H9 (cell line): Measurements from ENCODE around the gene CRYGC. TPM values are rescaled to one million over a fixed set of nuclear protein-coding genes. Genes with fewer than 3 reads are reported as not detected.

Experiments
- DNase-seq: peaks from one replicate; pipeline ENCODE4 v3.0.0-alpha.2; 2017
- H2AFZ ChIP-seq: one replicate; pipeline ENCODE4 v1.6.1; 2013; ENCODE audit warnings: mild to moderate bottlenecking, low read length, control low read depth, moderate library complexity
- H2AK5ac ChIP-seq: 2 replicates; pipeline ENCODE4 v1.6.1; 2013; ENCODE audit warnings: low read length, control low read depth, mixed read lengths; ENCODE audit not compliant: insufficient read length
- H2BK120ac ChIP-seq: one replicate; pipeline ENCODE4 v1.6.1; 2013; ENCODE audit warnings: low read depth, mild to moderate bottlenecking, low read length, control low read depth, inconsistent platforms; ENCODE audit not compliant: poor library complexity, severe bottlenecking
- H2BK12ac ChIP-seq: 2 replicates; pipeline ENCODE4 v1.6.1; 2013; ENCODE audit warnings: low read length, control low read depth, mixed read lengths, low read depth; ENCODE audit not compliant: insufficient read length
- H2BK15ac ChIP-seq: 2 replicates; pipeline ENCODE4 v1.6.1; 2013; ENCODE audit warnings: low read depth, low read length, control low read depth
- H2BK20ac ChIP-seq: one replicate; pipeline ENCODE4 v1.6.1; 2013; ENCODE audit warnings: low read depth, mild to moderate bottlenecking, low read length, control low read depth, inconsistent platforms; ENCODE audit not compliant: poor library complexity, severe bottlenecking
- H2BK5ac ChIP-seq: 2 replicates; pipeline ENCODE4 v1.6.1; 2013; ENCODE audit warnings: low read length, control low read depth, mixed read lengths; ENCODE audit not compliant: insufficient read length
- H3K14ac ChIP-seq: 2 replicates; pipeline ENCODE4 v1.6.1; 2013; ENCODE audit warnings: low read length, control low read depth; ENCODE audit not compliant: insufficient read depth
- H3K18ac ChIP-seq: 2 replicates; pipeline ENCODE4 v1.6.1; 2013; ENCODE audit warnings: low read depth, mild to moderate bottlenecking, mixed read lengths, low read length, control low read depth; ENCODE audit not compliant: insufficient read length
- H3K23ac ChIP-seq: 2 replicates; pipeline ENCODE4 v1.6.1; 2013; ENCODE audit warnings: low read length, control low read depth, mixed read lengths, low read depth; ENCODE audit not compliant: insufficient read length
- H3K23me2 ChIP-seq: 2 replicates; pipeline ENCODE4 v1.6.1; 2013; ENCODE audit warnings: low read depth, mild to moderate bottlenecking, mixed read lengths, low read length, control low read depth; ENCODE audit not compliant: insufficient read length, poor library complexity, severe bottlenecking
- H3K27ac ChIP-seq: 2 replicates; pipeline ENCODE4 v1.5.1; 2013; ENCODE audit warnings: low read length, control low read depth, mixed read lengths, low read depth; ENCODE audit not compliant: insufficient read length
- H3K27me3 ChIP-seq: 2 replicates; pipeline ENCODE4 v1.6.1; 2013; ENCODE audit warnings: low read length, control low read depth, inconsistent platforms; ENCODE audit not compliant: insufficient read depth
- H3K4ac ChIP-seq: 2 replicates; pipeline ENCODE4 v1.6.1; 2013; ENCODE audit warnings: low read depth, mild to moderate bottlenecking, control low read depth, inconsistent platforms, low read length, moderate library complexity
- H3K4me1 ChIP-seq: 2 replicates; pipeline ENCODE4 v1.6.1; 2013; ENCODE audit warnings: low read length, control low read depth, inconsistent platforms; ENCODE audit not compliant: insufficient read depth
- H3K4me2 ChIP-seq: 2 replicates; pipeline ENCODE4 v1.6.1; 2013; ENCODE audit warnings: low read length, control low read depth, mixed read lengths; ENCODE audit not compliant: insufficient read length, insufficient read depth
- H3K56ac ChIP-seq: 2 replicates; pipeline ENCODE4 v1.6.1; 2013; ENCODE audit warnings: low read depth, mild to moderate bottlenecking, mixed read lengths, low read length, control low read depth; ENCODE audit not compliant: insufficient read length
- H3K79me1 ChIP-seq: 2 replicates; pipeline ENCODE4 v1.6.1; 2013; ENCODE audit warnings: low read depth, mild to moderate bottlenecking, moderate library complexity, low read length, control low read depth, inconsistent platforms; ENCODE audit not compliant: insufficient read depth, poor library complexity, severe bottlenecking
- H3K79me2 ChIP-seq: 2 replicates; pipeline ENCODE4 v1.6.1; 2013; ENCODE audit warnings: low read length, control low read depth, inconsistent platforms; ENCODE audit not compliant: insufficient read depth
- H3K9ac ChIP-seq: 2 replicates; pipeline ENCODE4 v1.6.1; 2013; ENCODE audit warnings: low read length, control low read depth, mixed read lengths; ENCODE audit not compliant: insufficient read length; ENCODE audit errors: extremely low read depth
- H3K9me3 ChIP-seq: one replicate; pipeline ENCODE4 v1.6.1; 2013; ENCODE audit warnings: low read depth, low read length, inconsistent platforms; ENCODE audit not compliant: control insufficient read depth
- H3T11ph ChIP-seq: one replicate; pipeline ENCODE4 v1.6.1; 2013; ENCODE audit warnings: mild to moderate bottlenecking, low read length, control low read depth, inconsistent platforms
- H4K20me1 ChIP-seq: one replicate; pipeline ENCODE4 v1.6.1; 2013; ENCODE audit not compliant: control insufficient read depth, insufficient read length, insufficient read depth
- H4K5ac ChIP-seq: 2 replicates; pipeline ENCODE4 v1.6.1; 2013; ENCODE audit warnings: low read depth, mild to moderate bottlenecking, mixed read lengths, low read length, control low read depth; ENCODE audit not compliant: insufficient read length
- H4K8ac ChIP-seq: replicated peaks from 2 replicates; pipeline ENCODE4 v1.6.1; 2013; ENCODE audit warnings: low read length, control low read depth, mixed read lengths, low read depth; ENCODE audit not compliant: insufficient read length
- H4K91ac ChIP-seq: 2 replicates; pipeline ENCODE4 v1.6.1; 2013; ENCODE audit warnings: low read depth, mild to moderate bottlenecking, moderate library complexity, mixed read lengths, low read length, control low read depth; ENCODE audit not compliant: insufficient read length
- H3K27ac Mint-ChIP-seq, 3 experiments: 2 replicates in 2 of 3; 3 replicates in 1 of 3; pipeline ENCODE4 v1.8.0; 2020 to 2021; ENCODE audit warnings: mixed read lengths in 3 of 3, mild to moderate bottlenecking in 1 of 3, moderate library complexity in 1 of 3
- H3K27me3 Mint-ChIP-seq: 2 replicates; pipeline ENCODE4 v1.8.0; 2021; ENCODE audit warnings: low read depth, mild to moderate bottlenecking, moderate library complexity, mixed read lengths
- H3K36me3 Mint-ChIP-seq, 3 experiments: 2 replicates in 2 of 3; 3 replicates in 1 of 3; pipeline ENCODE4 v1.8.0; 2020 to 2021; ENCODE audit warnings: low read depth in 3 of 3, mixed read lengths in 3 of 3; ENCODE audit not compliant: insufficient read depth in 1 of 3
- H3K4me1 Mint-ChIP-seq, 2 experiments: 2 replicates each; pipeline ENCODE4 v1.8.0; 2020; ENCODE audit warnings: mixed read lengths in 2 of 2
- H3K4me3 Mint-ChIP-seq, 2 experiments: 2 replicates in 1 of 2; 3 replicates in 1 of 2; pipeline ENCODE4 v1.8.0; 2020 to 2021; ENCODE audit warnings: mild to moderate bottlenecking in 2 of 2, mixed read lengths in 2 of 2, moderate library complexity in 1 of 2
- H3K9me3 Mint-ChIP-seq, 2 experiments: 2 replicates in 1 of 2; 3 replicates in 1 of 2; pipeline ENCODE4 v1.8.0; 2020; ENCODE audit warnings: mild to moderate bottlenecking in 2 of 2, mixed read lengths in 2 of 2, moderate library complexity in 1 of 2
- WGBS: extraction: QIAGEN DNeasy Blood & Tissue Kit; methylation state at CpG from one replicate; pipeline ENCODE4 v1.1.7; 2013; ENCODE audit warnings: missing lambda C conversion rate, low lambda C conversion rate, mixed read lengths; ENCODE audit not compliant: insufficient read length; ENCODE audit errors: extremely low coverage; 5-methylcytosine and 5-hydroxymethylcytosine counted together
- total RNA-seq: library from RNA; stranded (reverse); gene quantifications from 2 replicates; pipeline ENCODE4 v1.2.1, GENCODE V29; 2021
- TF ChIP-seq, protein P1 (sequence below): fragments of 200-600 bp; sonication (generic); conservative IDR thresholded peaks from 3 replicates; pipeline ENCODE4 v1.8.0; 2021; ENCODE audit warnings: antibody characterized with exemption, mild to moderate bottlenecking

Gene CRYGC
- total RNA-seq, 1 experiment from 2014 or later: not detected

GRCh38 chr2:208148803-208149202, 19.2 kb upstream of the CRYGC start:
- Histone ChIP-seq H2BK5ac (no peak overlapping the region), H2AFZ (no peak overlapping the region), H3K4me1 (no peaks in the 10 kb centered on the region), H2AK5ac (no peak overlapping the region), H3K9me3 (no peaks in the 10 kb centered on the region), H3K14ac (no peak overlapping the region), H2BK12ac (no peak overlapping the region), H3K23me2 (no peaks in the 10 kb centered on the region), H3K79me1 (no peaks in the 10 kb centered on the region), H3K27ac (no peak overlapping the region), H3K79me2 (no peaks in the 10 kb centered on the region), H3K9ac (no peak overlapping the region), H3K23ac (no peak overlapping the region), H4K5ac (no peak overlapping the region), H4K20me1 (no peaks in the 10 kb centered on the region), H2BK120ac (no peak overlapping the region), H3K4me2 (no peak overlapping the region), H3T11ph (no peak overlapping the region), H2BK20ac (no peak overlapping the region), H3K4ac (no peak overlapping the region), H3K27me3 (no peaks in the 10 kb centered on the region), H3K56ac (no peak overlapping the region), H2BK15ac (no peak overlapping the region), H4K8ac (no peak overlapping the region), H4K91ac (no peak overlapping the region), H3K18ac (no peak overlapping the region)
- Mint-ChIP-seq H3K27ac (no peak overlapping the region), H3K27me3 (no peaks in the 10 kb centered on the region), H3K4me1 (peaks cover 15 to 17% of the 10 kb centered on the region in 2 experiments), H3K9me3 (peaks cover 14 to 18% of the 10 kb centered on the region in 2 experiments; a peak in 4 of 5 replicates), H3K36me3 (peaks cover 2 to 14% (median 2%) of the 10 kb centered on the region in 3 experiments; a peak in 4 of 7 replicates), H3K4me3 (no peak overlapping the region)
- no peak for DNase-seq
- TF ChIP-seq, protein P1, sequence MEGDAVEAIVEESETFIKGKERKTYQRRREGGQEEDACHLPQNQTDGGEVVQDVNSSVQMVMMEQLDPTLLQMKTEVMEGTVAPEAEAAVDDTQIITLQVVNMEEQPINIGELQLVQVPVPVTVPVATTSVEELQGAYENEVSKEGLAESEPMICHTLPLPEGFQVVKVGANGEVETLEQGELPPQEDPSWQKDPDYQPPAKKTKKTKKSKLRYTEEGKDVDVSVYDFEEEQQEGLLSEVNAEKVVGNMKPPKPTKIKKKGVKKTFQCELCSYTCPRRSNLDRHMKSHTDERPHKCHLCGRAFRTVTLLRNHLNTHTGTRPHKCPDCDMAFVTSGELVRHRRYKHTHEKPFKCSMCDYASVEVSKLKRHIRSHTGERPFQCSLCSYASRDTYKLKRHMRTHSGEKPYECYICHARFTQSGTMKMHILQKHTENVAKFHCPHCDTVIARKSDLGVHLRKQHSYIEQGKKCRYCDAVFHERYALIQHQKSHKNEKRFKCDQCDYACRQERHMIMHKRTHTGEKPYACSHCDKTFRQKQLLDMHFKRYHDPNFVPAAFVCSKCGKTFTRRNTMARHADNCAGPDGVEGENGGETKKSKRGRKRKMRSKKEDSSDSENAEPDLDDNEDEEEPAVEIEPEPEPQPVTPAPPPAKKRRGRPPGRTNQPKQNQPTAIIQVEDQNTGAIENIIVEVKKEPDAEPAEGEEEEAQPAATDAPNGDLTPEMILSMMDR: peak; percentile 66
- WGBS: no CpG with 5 or more reads among the region's 2 CpGs
